NCI-H510A treated with DMSO at 0.1 percent for 48 hours (cell line): Measurements from ENCODE around the gene GPR160.
"Not testable (repeated sequence)": the region's sequence is repeated elsewhere in the genome, so short reads cannot be mapped to it uniquely, and the experiment has no call there.

Experiments
- DNase-seq: peaks from one replicate; lab custom pipeline; 2025; lab: John Stamatoyannopoulos, UW

GPR160 gene

GRCh38 chr3:170037463-170038433 is at the start of gene GPR160:
TSS of gene GPR160 (plus strand) at chr3:170037995. CDS start at chr3:170083973, 45,978 bp downstream.
- DNase-seq = peak; percentile 62

GRCh38 chr3:169990431-169990830 is 47.4 kb upstream of the GPR160 start:
- no peak for DNase-seq

GRCh38 chr3:169992156-169992555 is 45.6 kb upstream of the GPR160 start:
- DNase-seq = no peak

GRCh38 chr3:169992781-169993180 is 45.0 kb upstream of the GPR160 start:
- DNase-seq = no peak

GRCh38 chr3:169993761-169994160 is 44.0 kb upstream of the GPR160 start:
- no peak for DNase-seq

GRCh38 chr3:169996063-169996462 is 41.7 kb upstream of the GPR160 start:
- no peak for DNase-seq

GRCh38 chr3:169998668-169999131 is 39.1 kb upstream of the GPR160 start:
- DNase-seq = no peak

- no peak for DNase-seq
These were observed 38.4 kb upstream of the GPR160 start for GRCh38 chr3:169999433-169999832.

- no peak for DNase-seq
These were observed 37.7 kb upstream of the GPR160 start for GRCh38 chr3:170000051-170000450.

GRCh38 chr3:170002231-170002630 is 35.6 kb upstream of the GPR160 start:
- DNase-seq = no peak

- no peak for DNase-seq
These were observed 34.9 kb upstream of the GPR160 start for GRCh38 chr3:170002879-170003278.

GRCh38 chr3:170003881-170004356 is 33.9 kb upstream of the GPR160 start:
- DNase-seq = no peak

GRCh38 chr3:170007031-170007663 is 30.6 kb upstream of the GPR160 start:
- DNase-seq = no peak

- DNase-seq = no peak
These were observed 27.3 kb upstream of the GPR160 start for GRCh38 chr3:170010498-170010897.

GRCh38 chr3:170012683-170013400 is 25.0 kb upstream of the GPR160 start:
- DNase-seq = no peak

- DNase-seq = no peak
These were observed 21.7 kb upstream of the GPR160 start for GRCh38 chr3:170016057-170016456.

- DNase-seq = not testable (repeated sequence)
These were observed 18.5 kb upstream of the GPR160 start for GRCh38 chr3:170019306-170019705.

GRCh38 chr3:170021083-170021482 is 16.7 kb upstream of the GPR160 start:
- DNase-seq = no peak

- DNase-seq = no peak
These were observed 15.5 kb upstream of the GPR160 start for GRCh38 chr3:170022336-170022735.

GRCh38 chr3:170023165-170023564 is 14.6 kb upstream of the GPR160 start:
- no peak for DNase-seq

- DNase-seq = no peak
These were observed 13.2 kb upstream of the GPR160 start for GRCh38 chr3:170024581-170024980.
